ENCODE results near the gene KRTAP4-2.

DNA sequence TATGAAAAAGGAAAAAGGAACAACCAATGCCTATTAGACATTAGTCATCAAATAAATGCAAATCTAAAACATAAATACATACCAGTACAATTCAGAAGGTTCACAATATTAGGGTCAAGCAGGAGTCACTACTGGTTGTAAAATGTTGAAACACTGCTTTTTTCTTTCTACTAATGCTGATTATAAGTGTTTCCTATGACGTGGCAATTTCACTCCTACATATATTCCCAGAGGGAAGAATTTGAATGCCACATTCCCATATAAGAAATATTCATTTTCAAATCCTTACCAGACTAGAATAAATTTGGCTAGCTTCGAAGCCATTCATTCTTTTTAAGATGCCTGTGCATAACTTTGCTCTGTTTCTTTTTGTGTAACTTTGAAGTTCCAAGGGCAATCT lies 45.8 kb upstream of the KRTAP4-2 start:
- TF ChIP-seq EZH2phosphoT487 (IDR thresholded peaks at IDR 0.05; ENCODE audit: insufficient read depth, low read depth) (no peak), EZH2 (IDR thresholded peaks at IDR 0.05; ENCODE audit: insufficient read depth, poor library complexity, severe bottlenecking) (no peak)

Measured in GM23248 (cell line).